HG02981 (cell line): Measurements from ENCODE around the gene TWSG1.

ENCODE experiments used
- ATAC-seq: cut with Tn5 transposase; IDR thresholded peaks from one replicate; pipeline ENCODE4 v1.9.1; 2021; ENCODE audit warnings: mild to moderate bottlenecking, moderate library complexity; ENCODE audit not compliant: unreplicated experiment

The TWSG1 gene

DNA sequence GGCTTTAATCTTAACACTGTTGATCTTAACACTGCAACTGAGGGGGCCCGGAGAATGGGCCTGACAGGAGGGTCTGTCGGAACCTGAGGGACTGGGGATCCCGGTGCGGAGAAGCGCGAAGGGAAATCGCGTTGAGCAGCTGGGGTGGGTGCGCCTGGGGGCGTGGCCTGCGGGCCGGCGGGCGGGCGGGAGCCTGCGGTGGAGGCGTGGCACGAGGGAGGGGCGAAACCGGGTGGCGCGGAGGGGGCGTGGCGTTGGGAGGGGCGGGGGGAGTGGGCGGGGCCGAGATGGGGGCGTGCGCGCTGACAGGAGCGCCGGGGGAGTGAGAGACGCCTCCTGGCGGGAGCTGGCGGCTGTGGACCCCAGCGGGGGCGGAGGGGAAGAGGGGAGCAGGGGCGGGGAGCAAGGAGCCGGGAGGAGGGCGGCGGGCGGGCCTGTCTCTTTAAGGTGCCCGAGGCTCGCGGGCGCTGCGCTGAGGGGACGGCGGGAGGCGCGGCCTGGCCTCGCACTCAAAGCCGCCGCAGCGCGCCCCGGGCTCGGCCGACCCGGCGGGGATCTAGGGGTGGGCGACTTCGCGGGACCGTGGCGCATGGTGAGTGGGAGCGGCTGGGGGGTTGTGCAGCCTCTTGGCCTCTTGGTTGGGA lies at the start of gene TWSG1:
Gene TWSG1, plus strand, starts transcription at position 445 of the 644 bp plus-strand sequence. CDS start 2,457 bp downstream, outside the sequence.
- peak; percentile 79 for ATAC-seq

- no peak for ATAC-seq
These were observed 49.0 kb upstream of the TWSG1 start for GRCh38 chr18:9285604-9286003.

- ATAC-seq = no peak
These were observed 47.5 kb upstream of the TWSG1 start for GRCh38 chr18:9287036-9287435.

- no peak for ATAC-seq
These were observed 44.9 kb upstream of the TWSG1 start for GRCh38 chr18:9289698-9290097.

GRCh38 chr18:9290156-9290555 lies 44.4 kb upstream of the TWSG1 start:
- no peak for ATAC-seq

- ATAC-seq = no peak
These were observed 42.5 kb upstream of the TWSG1 start for GRCh38 chr18:9292047-9292446.

DNA sequence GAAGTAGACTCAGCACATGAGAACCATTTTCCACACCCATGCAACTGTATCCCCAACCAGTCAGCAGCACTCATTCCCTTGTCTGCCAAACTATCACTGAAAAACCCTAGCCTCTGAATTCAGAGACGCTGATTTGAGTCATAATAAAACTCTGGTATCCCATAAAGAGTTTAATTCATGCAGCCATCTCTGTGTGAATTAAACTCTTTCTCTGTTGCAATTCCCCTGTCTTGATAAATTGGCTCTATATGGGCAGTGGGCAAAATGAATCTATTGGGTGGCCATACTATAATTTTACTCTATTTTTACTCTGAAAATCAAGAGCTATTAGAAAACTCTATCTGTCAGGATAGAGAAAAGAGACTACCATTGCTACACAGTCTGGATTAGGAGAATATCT lies 40.6 kb upstream of the TWSG1 start:
- ATAC-seq = no peak

GRCh38 chr18:9296233-9297006 lies 38.2 kb upstream of the TWSG1 start:
- ATAC-seq = no peak

- ATAC-seq = no peak
These were observed 37.6 kb upstream of the TWSG1 start for GRCh38 chr18:9297007-9297393.

DNA sequence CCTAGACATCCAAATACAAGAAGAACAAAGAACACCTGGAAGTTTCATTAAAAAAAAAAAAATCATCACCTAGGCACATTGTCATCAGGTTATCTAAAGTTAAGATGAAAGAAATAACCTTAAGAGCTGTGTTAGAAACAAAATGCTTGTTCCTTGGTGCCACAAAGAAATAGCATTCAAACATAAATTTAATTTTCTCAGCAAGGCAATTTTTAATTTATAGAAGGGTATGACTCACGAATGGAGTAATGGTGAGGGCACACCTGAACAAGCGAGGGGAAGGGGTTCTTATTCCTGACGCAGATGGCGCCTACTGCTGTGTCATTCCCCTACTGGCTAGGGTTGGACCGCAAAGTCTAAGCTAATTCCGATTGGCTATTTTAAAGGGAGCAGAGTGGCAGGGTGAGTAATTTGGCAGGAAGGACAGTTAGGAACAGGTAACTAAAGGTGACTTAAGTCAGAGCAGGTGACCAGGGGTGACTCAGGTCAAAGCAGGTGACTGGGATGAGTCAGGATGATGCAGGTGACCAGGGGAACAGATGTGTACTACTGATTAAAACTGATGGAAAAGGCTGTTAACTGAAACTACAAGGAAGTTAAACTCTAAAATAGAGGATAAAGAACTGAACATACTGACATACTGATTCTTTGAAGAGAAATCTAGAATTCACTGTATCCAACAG lies 30.0 kb upstream of the TWSG1 start:
- no peak for ATAC-seq

GRCh38 chr18:9319333-9319732 lies 15.2 kb upstream of the TWSG1 start:
- ATAC-seq = no peak

- ATAC-seq = no peak
These were observed 13.5 kb upstream of the TWSG1 start for GRCh38 chr18:9321017-9321452.

- ATAC-seq = no peak
These were observed 12.8 kb upstream of the TWSG1 start for GRCh38 chr18:9321736-9322135.

- ATAC-seq = no peak
These were observed 11.8 kb upstream of the TWSG1 start for GRCh38 chr18:9322744-9323143.

DNA sequence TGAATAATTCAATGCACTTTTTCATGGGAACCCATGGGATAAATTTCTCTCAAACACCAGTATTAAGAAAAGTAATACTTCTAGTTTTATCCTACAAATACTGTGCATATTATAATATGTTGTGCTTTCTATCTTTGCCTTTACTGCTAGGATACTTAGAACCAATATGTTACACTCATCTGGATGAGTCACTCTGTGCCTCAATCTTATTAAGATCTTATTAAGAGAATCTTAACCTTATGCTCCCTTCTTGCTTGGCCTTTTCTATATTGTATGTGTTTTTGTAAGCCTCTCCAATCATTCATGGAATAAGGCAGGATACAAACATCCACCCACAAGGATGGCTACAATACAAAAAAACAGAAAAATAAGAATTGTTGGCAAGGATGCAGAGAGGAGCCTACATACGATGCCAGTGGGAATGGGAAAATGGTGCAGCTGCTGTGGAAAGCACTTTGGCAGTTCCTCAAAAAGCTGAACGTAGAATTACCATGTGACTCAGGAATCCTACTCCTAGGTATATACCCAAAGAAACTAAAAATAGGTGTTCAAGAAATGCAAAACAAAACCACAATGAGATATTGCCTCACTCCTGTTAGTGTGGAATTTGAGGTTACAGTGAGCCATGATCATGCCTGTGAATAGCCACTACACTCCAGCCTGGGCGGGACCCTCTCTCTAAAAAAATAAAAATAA lies 10.7 kb upstream of the TWSG1 start:
- ATAC-seq = no peak

DNA sequence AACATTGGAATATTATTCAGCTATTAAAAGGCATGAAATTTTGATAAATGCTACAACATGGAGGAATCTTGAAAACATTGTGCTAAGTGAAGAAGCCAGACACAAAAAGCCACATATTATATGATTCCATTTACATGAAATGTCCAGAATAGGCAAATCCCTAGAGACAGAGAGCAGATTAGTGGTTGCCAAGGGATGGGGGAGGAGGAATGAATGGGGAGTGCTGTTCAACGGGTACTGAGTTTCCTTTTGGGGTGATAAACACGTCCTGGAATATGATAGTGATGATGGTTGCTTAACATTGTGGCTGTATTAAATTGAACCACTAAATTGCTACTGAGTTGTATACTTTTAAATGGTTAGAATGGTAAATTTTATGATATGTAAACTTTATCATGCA lies 8.9 kb upstream of the TWSG1 start:
- ATAC-seq = no peak

DNA sequence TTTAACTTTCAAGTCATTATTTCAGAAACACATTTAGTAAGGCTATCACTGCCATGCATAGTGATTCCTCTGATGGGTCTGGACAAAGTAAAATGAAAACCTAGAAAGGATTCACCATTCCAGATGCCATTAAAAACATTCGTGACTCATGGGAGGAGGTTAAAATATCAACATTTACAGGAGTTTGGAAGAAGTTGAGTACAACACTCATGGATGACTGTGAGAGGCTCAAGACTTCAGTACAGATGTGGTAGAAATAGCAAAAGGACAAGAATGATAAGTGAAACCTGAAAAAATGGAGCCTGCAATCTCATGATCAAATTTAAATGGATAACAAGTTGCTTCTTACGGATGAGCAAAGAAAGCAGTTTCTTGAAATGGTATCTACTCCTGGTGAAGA lies 5.8 kb upstream of the TWSG1 start:
- ATAC-seq = no peak

GRCh38 chr18:9329471-9329870 lies 5.1 kb upstream of the TWSG1 start:
- ATAC-seq = no peak

DNA sequence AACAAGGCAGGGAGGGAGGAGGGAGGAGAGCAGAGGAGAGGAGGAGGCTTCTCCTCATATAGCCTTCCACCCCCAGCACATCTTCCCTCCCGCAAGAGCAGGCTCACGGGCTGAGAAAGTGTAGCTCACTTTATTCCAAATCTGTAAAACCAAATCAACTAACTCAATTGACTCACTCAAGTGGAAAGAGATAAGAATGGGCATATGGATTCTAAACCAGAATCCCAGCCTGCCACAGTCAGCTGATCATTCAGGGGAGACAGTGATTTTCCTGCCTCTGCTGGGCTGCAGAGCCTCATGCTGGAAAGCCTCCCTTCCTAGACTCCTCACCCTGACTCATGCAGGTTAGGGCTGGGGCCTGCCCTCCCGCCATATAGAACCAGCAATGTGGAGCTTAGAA lies 4.2 kb upstream of the TWSG1 start:
- ATAC-seq = no peak

- peak; percentile 34 for ATAC-seq
These were observed 888 bp upstream of the TWSG1 start for GRCh38 chr18:9333441-9334328.
